Measurements from ENCODE around the gene VSTM4. TPM values are rescaled to one million over a fixed set of nuclear protein-coding genes. Genes with fewer than 3 reads are reported as not detected.

VSTM4 gene
- total and polyA plus RNA-seq, 4 donors: 1.0 to 3.1 (median 2.0) TPM

DNA sequence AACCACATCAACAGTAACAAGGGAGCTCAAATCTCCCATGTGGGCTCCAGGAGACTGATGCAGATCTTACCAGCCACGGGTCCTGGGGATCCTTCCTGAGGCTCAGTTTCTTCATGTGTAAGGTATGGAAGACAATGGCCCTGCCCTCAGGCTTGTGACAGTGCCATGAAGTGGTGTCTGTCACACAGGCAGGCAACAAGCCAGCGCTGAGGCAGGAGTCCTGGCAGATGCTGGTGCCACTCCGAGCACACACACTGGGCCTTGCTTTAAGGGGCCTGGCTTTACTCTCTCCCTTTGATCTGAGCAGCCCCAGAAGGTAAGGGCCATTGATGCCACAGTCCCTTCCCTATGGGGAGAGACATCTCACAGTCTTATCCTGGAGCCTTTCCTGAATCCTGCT, 147.3 kb downstream of the VSTM4 start:
- WGBS: 85% methylated on average over 3 of the region's 3 CpGs
- Histone ChIP-seq H3K9me3 (ENCODE audit: control insufficient read depth in 4 of 4, low read length in 3 of 4) (no peaks in the 10 kb centered on the region), H3K4me1 (ENCODE audit: control insufficient read depth in 4 of 4, insufficient read depth in 4 of 4, low read length in 3 of 4) (no peaks in the 10 kb centered on the region), H3K9ac (ENCODE audit: low read depth in 1 of 2, low read length in 2 of 2) (no peak overlapping the region), H3K36me3 (ENCODE audit: control insufficient read depth in 4 of 4, insufficient read depth in 3 of 4, low read depth in 1 of 4, low read length in 3 of 4) (no peaks in the 10 kb centered on the region), H3K4me3 (ENCODE audit: low read depth in 1 of 3, low read length in 3 of 3) (no peak overlapping the region), H3K27me3 (ENCODE audit: control insufficient read depth in 4 of 4, insufficient read depth in 4 of 4, low read length in 3 of 4) (peaks cover 0 to 5% (median 0%) of the 10 kb centered on the region in 4 donors), H3K27ac (ENCODE audit: low read depth in 1 of 2, low read length in 2 of 2) (no peak overlapping the region)
- TF ChIP-seq HNF4A (conservative IDR thresholded peaks at IDR 0.05) (no peak), JUND (IDR thresholded peaks at IDR 0.05) (no peak), RXRA (IDR thresholded peaks at IDR 0.05) (no peak), SP1 (IDR thresholded peaks at IDR 0.05) (no peak), FOXA2 (IDR thresholded peaks at IDR 0.05) (no peak), EGR1 (IDR thresholded peaks at IDR 0.05; ENCODE audit: low read depth in 2 of 2) (no peak), NR2F2 (IDR thresholded peaks at IDR 0.05) (no peak), TAF1 (conservative IDR thresholded peaks at IDR 0.05) (no peak)
- DNase-seq (ENCODE audit: low spot score): no peak

DNA sequence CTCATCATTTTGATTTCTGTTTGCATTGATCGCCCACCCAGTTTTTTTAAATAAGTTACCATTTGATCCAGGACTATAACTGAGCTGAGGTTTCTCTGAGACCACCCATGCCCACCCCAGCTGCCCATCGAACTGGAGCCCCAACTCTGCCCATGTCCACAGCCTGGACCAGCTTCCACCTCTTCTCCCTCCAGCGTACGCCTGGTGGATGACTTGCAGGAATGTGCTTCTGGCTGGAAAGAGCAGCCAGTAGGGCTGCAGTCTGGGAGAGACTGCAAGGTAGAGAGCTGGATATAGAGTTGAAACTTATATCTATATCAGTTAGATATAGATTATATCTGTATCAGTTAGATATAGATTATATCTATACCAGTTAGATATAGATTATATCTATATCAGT, 149.9 kb downstream of the VSTM4 start:
- Histone ChIP-seq H3K4me3 (ENCODE audit: low read depth in 1 of 3, low read length in 3 of 3) (no peak overlapping the region), H3K36me3 (ENCODE audit: control insufficient read depth in 4 of 4, insufficient read depth in 3 of 4, low read depth in 1 of 4, low read length in 3 of 4) (no peaks in the 10 kb centered on the region), H3K4me1 (ENCODE audit: control insufficient read depth in 4 of 4, insufficient read depth in 4 of 4, low read length in 3 of 4) (no peaks in the 10 kb centered on the region), H3K9me3 (ENCODE audit: control insufficient read depth in 4 of 4, low read length in 3 of 4) (no peaks in the 10 kb centered on the region), H3K27ac (ENCODE audit: low read depth in 1 of 2, low read length in 2 of 2) (no peak overlapping the region), H3K27me3 (ENCODE audit: control insufficient read depth in 4 of 4, insufficient read depth in 4 of 4, low read length in 3 of 4) (no peaks in the 10 kb centered on the region), H3K9ac (ENCODE audit: low read depth in 1 of 2, low read length in 2 of 2) (no peak overlapping the region)
- 93% methylated on average over 4 of the region's 4 CpGs for WGBS
- no peak for DNase-seq (ENCODE audit: low spot score)
- TF ChIP-seq JUND (IDR thresholded peaks at IDR 0.05) (no peak), NR2F2 (IDR thresholded peaks at IDR 0.05) (no peak), SP1 (IDR thresholded peaks at IDR 0.05) (no peak)

Small RNA genes within 50 kb of the gene (small RNA-seq; reads per million reads assigned to genes)
- gene MIR4294: not detected

Other genes starting within 250 kb of the VSTM4 start
- gene LRRC18, start 175.7 kb downstream of the VSTM4 start, total RNA-seq: not detected
- not detected for gene LRRC18, start 175.7 kb downstream of the VSTM4 start, polyA plus RNA-seq
- gene FAM170B, start 18.5 kb upstream of the VSTM4 start, total RNA-seq: not detected
- not detected for gene FAM170B, start 18.5 kb upstream of the VSTM4 start, polyA plus RNA-seq
- gene TMEM273, start 72.9 kb upstream of the VSTM4 start, total RNA-seq: 1 to 10 TPM; 3.3 to 9.5 TPM
- 1 to 10 TPM; 2.5 to 5.7 TPM for gene TMEM273, start 72.9 kb upstream of the VSTM4 start, polyA plus RNA-seq
- gene C10orf71, start 183.6 kb upstream of the VSTM4 start, total RNA-seq: not detected
- under 1 TPM in 1 of 2 donors, not detected in 1; 0.03 TPM for gene C10orf71, start 183.6 kb upstream of the VSTM4 start, polyA plus RNA-seq

Measured in liver (tissue), 10 donors.